IPS-20b (cell line): ENCODE results near the gene VPS52.

Experiments
- H3K27ac ChIP-seq: one replicate; pipeline ENCODE4 v1.5.1; 2013; ENCODE audit warnings: low read length
- H3K27me3 ChIP-seq: 2 replicates; pipeline ENCODE4 v1.6.1; 2013; ENCODE audit warnings: mild to moderate bottlenecking, low read length, inconsistent platforms; ENCODE audit not compliant: insufficient read depth
- H3K36me3 ChIP-seq: 2 replicates; pipeline ENCODE4 v1.6.1; 2013; ENCODE audit warnings: low read depth, mild to moderate bottlenecking, inconsistent platforms, low read length, moderate library complexity; ENCODE audit not compliant: insufficient read depth
- H3K4me1 ChIP-seq: 2 replicates; pipeline ENCODE4 v1.6.1; 2013; ENCODE audit warnings: mild to moderate bottlenecking, control low read depth, inconsistent platforms, low read length, moderate library complexity; ENCODE audit not compliant: insufficient read depth
- H3K4me3 ChIP-seq: 2 replicates; pipeline ENCODE4 v1.5.1; 2013; ENCODE audit warnings: mild to moderate bottlenecking, low read length, inconsistent platforms
- H3K9ac ChIP-seq: 2 replicates; pipeline ENCODE4 v1.6.1; 2013; ENCODE audit warnings: low read depth, mild to moderate bottlenecking, inconsistent platforms, low read length, moderate library complexity
- H3K9me3 ChIP-seq: 2 replicates; pipeline ENCODE4 v1.6.1; 2013; ENCODE audit warnings: mild to moderate bottlenecking, low read depth, low read length, inconsistent platforms; ENCODE audit not compliant: insufficient read depth

Gene VPS52

DNA sequence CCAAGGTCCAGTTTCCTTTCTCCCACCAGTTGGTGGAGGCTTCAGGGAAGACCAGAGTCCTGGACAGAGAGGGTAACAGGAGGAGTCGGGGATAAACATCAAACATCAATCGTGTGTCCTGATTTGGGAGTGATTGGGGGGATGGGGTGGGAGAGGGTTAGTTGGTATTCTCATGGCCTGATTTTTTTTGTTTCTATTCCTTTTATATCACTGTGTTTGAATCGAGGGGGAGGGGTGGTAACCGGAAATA lies 67.6 kb downstream of the VPS52 start:
- H3K4me1 ChIP-seq, result peaks cover 17% of the 10 kb centered on the region
- no peak overlapping the region for H3K27ac ChIP-seq
- no peaks in the 10 kb centered on the region for H3K9me3 ChIP-seq
- peak overlapping the region; percentile 87 for H3K4me3 ChIP-seq
- peaks cover 34% of the 10 kb centered on the region for H3K27me3 ChIP-seq
- peaks cover 26% of the 10 kb centered on the region for H3K36me3 ChIP-seq
- H3K9ac ChIP-seq, result peak overlapping the region; percentile 24; the same call in 1 of the 2 replicates

DNA sequence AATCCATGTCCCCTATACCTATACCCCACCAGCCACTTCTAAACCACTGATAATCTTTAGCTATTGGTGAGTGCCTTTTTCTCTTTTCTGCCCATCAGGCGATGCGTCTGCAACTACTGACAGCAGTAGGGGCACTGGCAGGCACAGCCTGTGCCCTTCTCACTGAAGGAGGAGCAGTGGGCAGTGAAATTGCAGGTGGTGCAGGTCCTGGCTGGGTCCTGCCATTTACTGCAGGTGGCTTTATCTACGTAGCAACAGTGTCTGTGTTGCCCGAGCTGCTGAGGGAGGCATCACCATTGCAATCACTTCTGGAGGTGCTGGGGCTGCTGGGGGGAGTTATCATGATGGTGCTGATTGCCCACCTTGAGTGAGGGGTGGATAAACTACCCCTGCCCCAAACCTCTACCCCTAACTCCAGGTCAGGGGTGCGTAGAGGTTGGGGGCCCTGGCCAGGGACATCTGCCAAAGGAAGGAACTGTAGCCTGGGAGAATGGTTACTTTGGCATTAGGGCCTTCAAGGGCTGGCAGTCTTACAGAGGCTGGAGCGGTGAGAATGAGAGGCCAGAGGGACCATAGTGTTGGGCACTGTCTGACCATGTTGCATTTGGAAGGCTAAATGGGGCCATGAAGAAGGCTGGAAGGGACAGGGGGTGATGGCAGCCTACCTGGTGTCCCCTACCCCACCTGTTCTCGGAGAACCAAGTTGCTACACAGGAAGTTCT lies 68.1 kb downstream of the VPS52 start:
- peak overlapping the region; percentile 87 for H3K4me3 ChIP-seq
- H3K27ac ChIP-seq, result no peak overlapping the region
- H3K9ac ChIP-seq, result peak overlapping the region; percentile 24; the same call in 1 of the 2 replicates

DNA sequence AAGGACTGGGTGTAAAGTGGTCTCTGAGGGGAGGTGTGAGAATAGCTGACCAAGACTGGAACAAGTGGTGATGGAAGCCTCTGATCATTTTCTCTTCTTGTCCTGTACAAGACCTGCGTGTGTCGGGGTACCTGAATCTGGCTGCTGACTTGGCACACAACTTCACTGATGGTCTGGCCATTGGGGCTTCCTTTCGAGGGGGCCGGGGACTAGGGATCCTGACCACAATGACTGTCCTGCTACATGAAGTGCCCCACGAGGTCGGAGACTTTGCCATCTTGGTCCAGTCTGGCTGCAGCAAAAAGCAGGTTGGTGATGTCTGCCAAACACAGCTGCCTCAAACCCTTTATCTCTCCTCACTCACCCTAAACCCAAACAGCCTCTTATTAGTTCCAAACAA lies 68.9 kb downstream of the VPS52 start:
- peaks cover 30% of the 10 kb centered on the region for H3K27me3 ChIP-seq

More for the DNA sequence above, 68.1 kb downstream of the VPS52 start:
- Histone ChIP-seq H3K27me3 (peaks cover 34% of the 10 kb centered on the region), H3K9me3 (no peaks in the 10 kb centered on the region), H3K4me1 (peaks cover 14% of the 10 kb centered on the region), H3K36me3 (peaks cover 26% of the 10 kb centered on the region)

DNA sequence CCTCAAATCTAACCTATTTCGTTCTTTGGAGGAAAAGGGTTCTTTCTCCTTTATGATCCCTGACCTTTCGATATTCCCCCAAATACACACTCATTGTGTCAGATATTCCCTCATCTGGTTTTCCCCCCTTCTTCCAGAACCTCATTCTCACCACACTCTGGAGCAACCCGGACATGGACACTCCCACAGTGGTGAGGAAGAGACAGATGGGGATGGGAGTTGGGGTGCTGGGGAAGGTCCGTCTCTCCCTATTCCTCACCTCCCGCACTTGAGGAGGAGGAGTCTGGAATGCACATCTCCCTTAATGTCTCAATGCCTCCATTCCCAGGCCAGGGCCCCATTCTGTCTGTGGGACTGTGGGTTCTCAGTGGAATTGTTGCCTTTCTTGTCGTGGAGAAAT lies 69.7 kb downstream of the VPS52 start:
- Histone ChIP-seq H3K9ac (peak overlapping the region; percentile 95; the same call in 1 of the 2 replicates), H3K27ac (no peak overlapping the region), H3K36me3 (peaks cover 30% of the 10 kb centered on the region), H3K9me3 (no peaks in the 10 kb centered on the region), H3K4me1 (peaks cover 14% of the 10 kb centered on the region), H3K27me3 (peaks cover 21% of the 10 kb centered on the region), H3K4me3 (peak overlapping the region; percentile 96)

More for the DNA sequence above, 68.9 kb downstream of the VPS52 start:
- Histone ChIP-seq H3K27ac (no peak overlapping the region), H3K4me1 (peaks cover 14% of the 10 kb centered on the region), H3K9ac (no peak overlapping the region), H3K4me3 (no peak overlapping the region), H3K9me3 (no peaks in the 10 kb centered on the region), H3K36me3 (peaks cover 26% of the 10 kb centered on the region)

DNA sequence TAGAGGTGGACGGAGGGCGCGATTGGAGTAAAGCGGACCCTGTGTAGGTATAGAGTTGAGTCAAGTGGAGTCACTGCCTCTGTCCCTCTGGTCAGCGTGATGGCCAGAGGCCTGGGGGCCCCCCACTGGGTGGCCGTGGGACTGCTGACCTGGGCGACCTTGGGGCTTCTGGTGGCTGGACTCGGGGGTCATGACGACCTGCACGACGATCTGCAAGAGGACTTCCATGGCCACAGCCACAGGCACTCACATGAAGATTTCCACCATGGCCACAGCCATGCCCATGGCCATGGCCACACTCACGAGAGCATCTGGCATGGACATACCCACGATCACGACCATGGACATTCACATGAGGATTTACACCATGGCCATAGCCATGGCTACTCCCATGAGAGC lies 70.5 kb downstream of the VPS52 start:
- H3K36me3 ChIP-seq, result peaks cover 37% of the 10 kb centered on the region
- H3K27ac ChIP-seq, result peak overlapping the region; percentile 85
- peaks cover 14% of the 10 kb centered on the region for H3K4me1 ChIP-seq

More for the DNA sequence above, 70.5 kb downstream of the VPS52 start:
- H3K9ac ChIP-seq, result peak overlapping the region; percentile 95
- peak overlapping the region; percentile 96 for H3K4me3 ChIP-seq
- H3K9me3 ChIP-seq, result no peaks in the 10 kb centered on the region
- H3K27me3 ChIP-seq, result peaks cover 13% of the 10 kb centered on the region
